Measurements from ENCODE around the gene LRRC7.

LRRC7 gene

GRCh38 chr1:70156529-70157120 is 588.9 kb downstream of the LRRC7 start:
- Histone ChIP-seq H3F3A (ENCODE audit: insufficient read depth, low read length) (no peaks in the 10 kb centered on the region), H3K9ac (ENCODE audit: low read length) (no peak overlapping the region), H4K20me1 (ENCODE audit: insufficient read depth, low read length) (no peaks in the 10 kb centered on the region), H3K4me1 (ENCODE audit: low read length) (no peaks in the 10 kb centered on the region), H3K36me3 (replicated peaks; ENCODE audit: insufficient read depth, low read length) (no peaks in the 10 kb centered on the region), H2AFZ (ENCODE audit: low read length) (no peak overlapping the region), H3K27me3 (replicated peaks; ENCODE audit: insufficient read depth, low read length) (no peaks in the 10 kb centered on the region), H3K4me2 (ENCODE audit: low read depth, low read length) (no peak overlapping the region), H3K27ac (ENCODE audit: low read length) (no peak overlapping the region), H3K9me2 (replicated peaks; ENCODE audit: insufficient read depth, low read length) (no peaks in the 10 kb centered on the region), H3K9me3 (replicated peaks; ENCODE audit: insufficient read depth, low read length) (no peaks in the 10 kb centered on the region), H3K4me3 (ENCODE audit: low read length) (no peak overlapping the region), H3K79me2 (ENCODE audit: low read length) (no peaks in the 10 kb centered on the region)
- TF ChIP-seq EZH2phosphoT487 (IDR thresholded peaks at IDR 0.05; ENCODE audit: low read length): no peak
- no peak for TF ChIP-seq EZH2 (optimal IDR thresholded peaks at IDR 0.05; ENCODE audit: low read depth, low read length)
- TF ChIP-seq CTCF (IDR thresholded peaks at IDR 0.05; ENCODE audit: low read length): no peak
- DNase-seq: no peak

GRCh38 chr1:70164350-70164749 is 596.6 kb downstream of the LRRC7 start:
- no peaks in the 10 kb centered on the region for H3K36me3 ChIP-seq (replicated peaks; ENCODE audit: insufficient read depth, low read length)
- no peaks in the 10 kb centered on the region for H3K27me3 ChIP-seq (replicated peaks; ENCODE audit: insufficient read depth, low read length)
- no peak overlapping the region for H3K9ac ChIP-seq (ENCODE audit: low read length)
- H3K79me2 ChIP-seq (ENCODE audit: low read length): no peaks in the 10 kb centered on the region
- no peak overlapping the region for H2AFZ ChIP-seq (ENCODE audit: low read length)
- H3K4me1 ChIP-seq (ENCODE audit: low read length): no peaks in the 10 kb centered on the region
- no peaks in the 10 kb centered on the region for H4K20me1 ChIP-seq (ENCODE audit: insufficient read depth, low read length)
- no peak overlapping the region for H3K27ac ChIP-seq (ENCODE audit: low read length)
- no peaks in the 10 kb centered on the region for H3F3A ChIP-seq (ENCODE audit: insufficient read depth, low read length)
- TF ChIP-seq EZH2phosphoT487 (IDR thresholded peaks at IDR 0.05; ENCODE audit: low read length) (no peak), EZH2 (optimal IDR thresholded peaks at IDR 0.05; ENCODE audit: low read depth, low read length) (no peak), CTCF (IDR thresholded peaks at IDR 0.05; ENCODE audit: low read length) (no peak)
- no peaks in the 10 kb centered on the region for H3K9me2 ChIP-seq (replicated peaks; ENCODE audit: insufficient read depth, low read length)
- H3K4me2 ChIP-seq (ENCODE audit: low read depth, low read length): no peak overlapping the region
- no peak for DNase-seq
- no peaks in the 10 kb centered on the region for H3K9me3 ChIP-seq (replicated peaks; ENCODE audit: insufficient read depth, low read length)
- no peak overlapping the region for H3K4me3 ChIP-seq (ENCODE audit: low read length)

DNA sequence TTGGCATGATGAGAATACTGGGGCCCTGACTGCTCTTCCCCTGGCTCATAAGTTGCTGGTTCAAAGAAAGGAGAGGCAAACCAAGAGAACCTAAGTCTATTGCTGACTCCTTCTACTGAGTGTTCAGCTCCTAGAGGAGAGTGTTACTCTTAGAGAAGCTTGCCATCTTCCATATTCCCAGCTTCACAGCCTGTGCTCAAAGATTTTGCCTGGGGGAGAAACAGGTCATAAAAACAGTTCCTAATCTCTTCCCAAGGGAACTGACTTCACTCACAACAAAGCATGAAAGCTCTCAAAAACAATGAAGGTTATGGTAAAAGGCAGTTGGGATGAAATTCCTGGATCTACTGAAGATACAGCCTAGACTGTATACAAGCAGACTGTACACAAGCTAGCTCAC is 600.6 kb downstream of the LRRC7 start:
- H3K4me2 ChIP-seq (ENCODE audit: low read depth, low read length): no peak overlapping the region
- no peaks in the 10 kb centered on the region for H3K4me1 ChIP-seq (ENCODE audit: low read length)
- no peak overlapping the region for H3K4me3 ChIP-seq (ENCODE audit: low read length)
- no peaks in the 10 kb centered on the region for H3K27me3 ChIP-seq (replicated peaks; ENCODE audit: insufficient read depth, low read length)
- H3K36me3 ChIP-seq (replicated peaks; ENCODE audit: insufficient read depth, low read length): no peaks in the 10 kb centered on the region; the same call in 1 of the 2 replicates
- H3K9ac ChIP-seq (ENCODE audit: low read length): no peak overlapping the region
- H3K9me2 ChIP-seq (replicated peaks; ENCODE audit: insufficient read depth, low read length): no peaks in the 10 kb centered on the region
- H4K20me1 ChIP-seq (ENCODE audit: insufficient read depth, low read length): no peaks in the 10 kb centered on the region
- TF ChIP-seq EZH2phosphoT487 (IDR thresholded peaks at IDR 0.05; ENCODE audit: low read length) (no peak), CTCF (IDR thresholded peaks at IDR 0.05; ENCODE audit: low read length) (no peak)
- DNase-seq: no peak
- no peaks in the 10 kb centered on the region for H3F3A ChIP-seq (ENCODE audit: insufficient read depth, low read length)
- no peak overlapping the region for H2AFZ ChIP-seq (ENCODE audit: low read length)
- no peaks in the 10 kb centered on the region for H3K79me2 ChIP-seq (ENCODE audit: low read length)
- no peak overlapping the region for H3K27ac ChIP-seq (ENCODE audit: low read length)
- H3K9me3 ChIP-seq (replicated peaks; ENCODE audit: insufficient read depth, low read length): no peaks in the 10 kb centered on the region
